Measurements from ENCODE around the gene ITGAV.

Gene ITGAV

GRCh38 chr2:186572705-186573104 is 17.2 kb upstream of the ITGAV start:
- no peak for FAIRE-seq

GRCh38 chr2:186573531-186573930 is 16.3 kb upstream of the ITGAV start:
- DNase-seq (ENCODE audit: insufficient read length, low spot score), result no peak
- FAIRE-seq, result no peak

More at GRCh38 chr2:186572705-186573104, 17.2 kb upstream of the ITGAV start:
- DNase-seq (ENCODE audit: insufficient read length, low spot score), result no peak

GRCh38 chr2:186575302-186575701 is 14.6 kb upstream of the ITGAV start:
- DNase-seq (ENCODE audit: insufficient read length, low spot score) (no peak), FAIRE-seq (no peak)

GRCh38 chr2:186575856-186576255 is 14.0 kb upstream of the ITGAV start:
- FAIRE-seq (no peak), DNase-seq (ENCODE audit: insufficient read length, low spot score) (no peak)

GRCh38 chr2:186576614-186577013 is 13.2 kb upstream of the ITGAV start:
- DNase-seq (ENCODE audit: insufficient read length, low spot score) (no peak), FAIRE-seq (no peak)

GRCh38 chr2:186582698-186583097 is 7.2 kb upstream of the ITGAV start:
- FAIRE-seq, result no peak
- no peak for DNase-seq (ENCODE audit: insufficient read length, low spot score)

- FAIRE-seq, result no peak
Observed at GRCh38 chr2:186584053-186584452, 5.8 kb upstream of the ITGAV start.

GRCh38 chr2:186588421-186588820 is 1.4 kb upstream of the ITGAV start:
- no peak for FAIRE-seq
- DNase-seq (ENCODE audit: insufficient read length, low spot score), result no peak

More at GRCh38 chr2:186584053-186584452, 5.8 kb upstream of the ITGAV start:
- no peak for DNase-seq (ENCODE audit: insufficient read length, low spot score)

GRCh38 chr2:186588940-186589611 is 780 bp upstream of the ITGAV start:
- no peak for DNase-seq (ENCODE audit: insufficient read length, low spot score)
- peak; percentile 8 for FAIRE-seq

GRCh38 chr2:186590350-186590758 is 498 bp downstream of the ITGAV start:
- DNase-seq (ENCODE audit: insufficient read length, low spot score), result no peak
- no peak for FAIRE-seq

GRCh38 chr2:186590759-186591505 is 1.1 kb downstream of the ITGAV start:
- FAIRE-seq (peak; percentile 82), DNase-seq (ENCODE audit: insufficient read length, low spot score) (no peak)

- FAIRE-seq, result no peak
- DNase-seq (ENCODE audit: insufficient read length, low spot score), result no peak
Observed at GRCh38 chr2:186591506-186591890, 1.6 kb downstream of the ITGAV start.

- DNase-seq (ENCODE audit: insufficient read length, low spot score) (no peak), FAIRE-seq (no peak)
Observed at GRCh38 chr2:186592137-186592875, 2.5 kb downstream of the ITGAV start.

- DNase-seq (ENCODE audit: insufficient read length, low spot score), result no peak
- FAIRE-seq, result no peak
Observed at GRCh38 chr2:186593523-186593922, 3.7 kb downstream of the ITGAV start.

- FAIRE-seq, result no peak
- DNase-seq (ENCODE audit: insufficient read length, low spot score), result no peak
Observed at GRCh38 chr2:186594001-186594722, 4.3 kb downstream of the ITGAV start.

- DNase-seq (ENCODE audit: insufficient read length, low spot score) (no peak), FAIRE-seq (no peak)
Observed at GRCh38 chr2:186595219-186595618, 5.4 kb downstream of the ITGAV start.

- FAIRE-seq, result no peak
- no peak for DNase-seq (ENCODE audit: insufficient read length, low spot score)
Observed at GRCh38 chr2:186599186-186599778, 9.4 kb downstream of the ITGAV start.

- no peak for FAIRE-seq
- DNase-seq (ENCODE audit: insufficient read length, low spot score), result no peak
Observed at GRCh38 chr2:186603286-186603685, 13.4 kb downstream of the ITGAV start.

- no peak for FAIRE-seq
- no peak for DNase-seq (ENCODE audit: insufficient read length, low spot score)
Observed at GRCh38 chr2:186605041-186605440, 15.2 kb downstream of the ITGAV start.

- FAIRE-seq, result no peak
- DNase-seq (ENCODE audit: insufficient read length, low spot score), result no peak
Observed at GRCh38 chr2:186607660-186608324, 17.9 kb downstream of the ITGAV start.
